ENCODE measurements around the gene PDLIM7.

The PDLIM7 gene

DNA sequence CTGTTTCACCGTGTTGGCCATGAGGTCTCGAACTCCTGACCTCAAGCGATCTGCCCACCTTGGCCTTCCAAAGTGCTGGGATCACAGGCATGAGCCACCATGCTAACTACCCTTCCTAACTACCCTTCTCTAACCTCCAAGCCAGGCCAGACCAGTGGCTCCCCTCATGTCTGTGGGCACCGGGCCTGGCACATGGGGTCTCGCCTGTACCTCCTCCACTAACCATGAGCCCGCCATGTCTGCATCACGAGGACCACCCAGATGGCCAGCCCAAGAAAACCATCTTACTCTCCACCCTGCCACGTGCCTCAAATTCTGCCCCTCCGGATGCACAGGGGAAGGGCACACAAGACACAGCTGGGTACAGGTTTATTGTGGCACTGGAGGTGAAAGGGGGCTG, 14.4 kb downstream of the PDLIM7 start:
- Mint-ChIP-seq H3K4me1 (peaks cover 24% of the 10 kb centered on the region), H3K36me3 (ENCODE audit: low read depth) (peaks cover 11% of the 10 kb centered on the region), H3K27me3 (no peaks in the 10 kb centered on the region), H3K4me3 (no peak overlapping the region), H3K27ac (no peak overlapping the region), H3K9me3 (no peaks in the 10 kb centered on the region)
- ATAC-seq (no peak), DNase-seq (no peak)

DNA sequence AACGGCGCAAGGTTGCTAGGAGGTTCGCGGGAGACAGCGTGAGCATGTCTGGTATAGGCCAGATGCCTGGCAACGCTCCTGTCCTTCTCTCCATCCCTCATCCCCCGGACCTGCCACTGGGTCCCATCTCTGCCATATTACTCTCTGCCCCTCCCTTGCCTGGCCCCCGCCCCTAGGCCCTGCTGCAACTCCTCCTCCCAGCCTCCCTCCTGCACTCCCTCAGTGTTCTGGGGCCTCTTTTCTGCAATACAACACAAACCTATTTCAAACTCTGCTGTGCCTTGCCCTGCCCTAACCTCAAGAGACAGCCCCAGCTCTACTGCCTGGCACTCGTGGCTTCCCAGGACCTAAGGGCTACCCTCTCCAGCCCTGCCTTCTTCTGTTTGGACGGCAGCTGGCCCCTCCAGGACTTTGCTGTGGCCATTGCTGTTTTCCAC, 15.0 kb downstream of the PDLIM7 start:
- Mint-ChIP-seq H3K4me1 (peaks cover 29% of the 10 kb centered on the region), H3K36me3 (ENCODE audit: low read depth) (peaks cover 10% of the 10 kb centered on the region), H3K27ac (no peak overlapping the region), H3K4me3 (no peak overlapping the region), H3K27me3 (no peaks in the 10 kb centered on the region), H3K9me3 (no peaks in the 10 kb centered on the region)
- DNase-seq (no peak), ATAC-seq (no peak)

GRCh38 chr5:177479774-177480173, 17.6 kb downstream of the PDLIM7 start:
- no peaks in the 10 kb centered on the region for H3K9me3 Mint-ChIP-seq
- ATAC-seq (no peak), DNase-seq (no peak)
- H3K36me3 Mint-ChIP-seq (ENCODE audit: low read depth): peaks cover 2% of the 10 kb centered on the region
- no peak overlapping the region for H3K4me3 Mint-ChIP-seq
- H3K27me3 Mint-ChIP-seq: no peaks in the 10 kb centered on the region
- H3K27ac Mint-ChIP-seq: peak overlapping the region; percentile 98
- peaks cover 50% of the 10 kb centered on the region for H3K4me1 Mint-ChIP-seq

- Mint-ChIP-seq H3K36me3 (ENCODE audit: low read depth) (no peaks in the 10 kb centered on the region), H3K4me3 (peak overlapping the region; percentile 22), H3K27ac (peak overlapping the region; percentile 98), H3K4me1 (peaks cover 58% of the 10 kb centered on the region), H3K9me3 (no peaks in the 10 kb centered on the region), H3K27me3 (peaks cover 3% of the 10 kb centered on the region)
- peak; percentile 71 for DNase-seq
- ATAC-seq: peak; percentile 79
These were observed 18.4 kb downstream of the PDLIM7 start for GRCh38 chr5:177478711-177479646.

- no peak for ATAC-seq
- Mint-ChIP-seq H3K4me1 (peaks cover 59% of the 10 kb centered on the region), H3K27ac (peak overlapping the region; percentile 73)
These were observed 19.5 kb downstream of the PDLIM7 start for GRCh38 chr5:177477701-177478477.

GRCh38 chr5:177476531-177477233, 20.7 kb downstream of the PDLIM7 start:
- peak overlapping the region; percentile 68 for H3K27ac Mint-ChIP-seq
- no peak for DNase-seq
- H3K27me3 Mint-ChIP-seq: peaks cover 5% of the 10 kb centered on the region
- H3K4me1 Mint-ChIP-seq: peaks cover 64% of the 10 kb centered on the region
- H3K4me3 Mint-ChIP-seq: no peak overlapping the region
- H3K9me3 Mint-ChIP-seq: no peaks in the 10 kb centered on the region
- peaks cover under 1% of the 10 kb centered on the region for H3K36me3 Mint-ChIP-seq (ENCODE audit: low read depth)
- no peak for ATAC-seq

More at GRCh38 chr5:177477701-177478477, 19.5 kb downstream of the PDLIM7 start:
- DNase-seq: no peak
- no peaks in the 10 kb centered on the region for H3K9me3 Mint-ChIP-seq
- peaks cover 5% of the 10 kb centered on the region for H3K27me3 Mint-ChIP-seq
- no peak overlapping the region for H3K4me3 Mint-ChIP-seq
- H3K36me3 Mint-ChIP-seq (ENCODE audit: low read depth): no peaks in the 10 kb centered on the region

GRCh38 chr5:177475563-177476427, 21.6 kb downstream of the PDLIM7 start:
- H3K27me3 Mint-ChIP-seq: peaks cover 5% of the 10 kb centered on the region
- peaks cover 3% of the 10 kb centered on the region for H3K36me3 Mint-ChIP-seq (ENCODE audit: low read depth)
- no peaks in the 10 kb centered on the region for H3K9me3 Mint-ChIP-seq
- H3K4me1 Mint-ChIP-seq: peaks cover 72% of the 10 kb centered on the region
- no peak for DNase-seq
- peak; percentile 27 for ATAC-seq
- no peak overlapping the region for H3K4me3 Mint-ChIP-seq
- peak overlapping the region; percentile 77 for H3K27ac Mint-ChIP-seq

GRCh38 chr5:177474846-177475562, 22.4 kb downstream of the PDLIM7 start:
- Mint-ChIP-seq H3K4me3 (no peak overlapping the region), H3K9me3 (no peaks in the 10 kb centered on the region), H3K27ac (peak overlapping the region; percentile 77), H3K27me3 (peaks cover 5% of the 10 kb centered on the region), H3K36me3 (ENCODE audit: low read depth) (peaks cover 5% of the 10 kb centered on the region), H3K4me1 (peaks cover 76% of the 10 kb centered on the region)
- ATAC-seq (no peak), DNase-seq (no peak)

DNA sequence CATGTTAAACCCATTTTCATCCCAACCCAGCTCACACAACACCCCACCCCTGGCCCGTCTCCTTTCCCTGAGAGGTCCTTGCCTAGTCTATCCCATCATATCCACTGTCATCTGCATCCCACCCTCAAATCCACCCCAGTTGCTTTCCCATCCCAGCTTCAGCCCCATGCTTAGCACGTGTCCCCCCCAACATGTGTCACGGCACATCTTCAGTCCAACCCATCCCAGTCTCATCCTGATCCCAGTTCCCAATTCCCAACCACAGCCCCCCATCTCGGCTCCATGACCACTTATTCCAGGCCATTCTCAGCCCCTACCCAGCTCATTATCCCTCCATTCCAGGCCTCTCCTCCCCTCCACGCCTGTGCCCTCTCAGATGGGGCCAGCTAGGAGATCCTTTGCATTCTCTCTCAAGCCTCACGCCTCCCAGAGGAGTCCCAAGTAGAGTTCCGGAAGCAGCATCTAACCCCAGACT, 23.4 kb downstream of the PDLIM7 start:
- H3K36me3 Mint-ChIP-seq (ENCODE audit: low read depth): peaks cover 5% of the 10 kb centered on the region
- ATAC-seq (no peak), DNase-seq (no peak)
- H3K27ac Mint-ChIP-seq: peak overlapping the region; percentile 65
- peak overlapping the region; percentile 74 for H3K4me3 Mint-ChIP-seq
- no peaks in the 10 kb centered on the region for H3K9me3 Mint-ChIP-seq
- peaks cover 5% of the 10 kb centered on the region for H3K27me3 Mint-ChIP-seq
- peaks cover 66% of the 10 kb centered on the region for H3K4me1 Mint-ChIP-seq

DNA sequence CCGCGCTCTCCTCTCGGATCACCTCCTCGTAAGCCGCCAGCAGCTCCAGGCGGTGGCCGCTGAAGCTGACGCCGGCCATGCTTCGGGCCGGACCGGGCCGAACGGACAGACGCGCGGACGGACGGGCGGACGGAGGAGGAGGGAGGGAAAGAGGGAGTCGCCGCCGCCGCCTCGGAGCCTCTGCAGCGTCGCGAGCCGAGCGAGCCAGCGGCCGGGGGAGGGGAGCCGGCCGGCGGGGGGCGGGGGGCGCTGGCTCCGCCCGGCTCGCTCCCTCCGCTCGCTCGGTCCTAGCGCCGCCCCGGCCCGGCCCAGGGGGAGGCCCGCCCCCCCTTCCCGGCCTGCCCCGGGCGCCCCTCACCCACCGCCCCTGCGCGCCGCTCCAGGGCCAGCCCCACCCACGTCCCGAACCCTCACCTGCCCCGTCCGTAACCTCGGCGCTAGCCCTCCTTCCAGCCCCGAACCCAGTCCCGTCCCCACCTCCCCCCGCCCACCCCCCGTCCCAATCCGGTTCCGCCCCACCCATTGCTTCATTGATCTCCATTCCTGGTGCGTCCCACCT, 23.9 kb downstream of the PDLIM7 start, which contains the start of gene DBN1:
TSS of gene DBN1 (minus strand) at position 192 of the 559 bp plus-strand sequence. CDS start at position 79, 113 bp downstream.
- ATAC-seq (peak; percentile 16), DNase-seq (peak; percentile 52)
- H3K9me3 Mint-ChIP-seq: no peaks in the 10 kb centered on the region

DNA sequence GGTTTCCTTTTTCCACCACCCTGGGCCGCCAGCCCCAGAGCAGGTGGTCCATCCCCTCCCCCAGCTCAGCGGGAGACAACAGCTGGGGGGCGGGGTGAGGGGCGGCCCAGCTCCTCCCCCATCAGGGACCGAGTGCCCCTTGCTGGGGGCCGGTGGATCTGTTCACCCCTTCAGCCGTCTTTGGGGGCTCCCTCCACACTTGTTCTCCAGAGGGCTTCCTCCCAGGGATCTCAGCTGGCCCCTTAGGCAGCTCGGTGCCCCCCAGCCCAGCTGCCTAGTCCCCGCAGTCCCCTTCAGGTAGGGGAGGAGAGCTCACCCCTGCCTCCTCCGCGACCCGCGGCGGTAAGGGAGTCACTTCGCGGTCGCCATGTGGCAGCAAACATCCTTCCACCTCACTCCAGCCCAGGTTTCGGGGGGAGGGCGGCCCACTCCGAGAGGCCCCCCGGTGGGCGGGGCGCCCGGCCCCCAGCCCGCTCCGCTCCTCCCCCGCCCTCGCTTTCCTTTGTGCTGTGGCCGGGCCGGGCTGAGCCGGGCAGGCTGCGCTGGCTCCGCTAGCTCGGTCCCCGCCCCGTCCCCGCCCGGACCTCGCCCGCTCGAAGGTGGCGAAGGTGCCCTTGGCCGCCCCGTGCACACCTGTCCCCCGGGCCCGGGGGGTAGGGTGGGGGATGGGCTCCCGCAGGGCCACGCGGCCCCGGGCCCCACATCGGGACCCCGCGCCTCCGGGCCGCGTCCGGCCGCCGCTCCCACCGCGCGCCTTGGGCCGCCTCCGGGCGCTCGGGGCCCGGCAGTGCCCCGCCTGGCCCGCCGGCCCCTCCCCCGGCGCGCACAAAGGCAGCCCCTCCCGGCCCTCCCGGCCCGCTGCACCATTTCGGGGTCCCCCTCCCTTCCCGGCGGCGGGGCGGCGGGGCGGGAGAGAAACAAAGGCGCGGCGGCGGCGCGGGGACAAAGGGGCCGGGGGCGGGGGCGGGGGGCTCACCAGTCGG, 24.7 kb downstream of the PDLIM7 start:
- H3K36me3 Mint-ChIP-seq (ENCODE audit: low read depth): peaks cover 9% of the 10 kb centered on the region
- peaks cover 5% of the 10 kb centered on the region for H3K27me3 Mint-ChIP-seq
- H3K4me3 Mint-ChIP-seq: peak overlapping the region; percentile 81
- peak; percentile 87 for DNase-seq
- H3K9me3 Mint-ChIP-seq: no peaks in the 10 kb centered on the region
- H3K27ac Mint-ChIP-seq: peak overlapping the region; percentile 72
- peak; percentile 55 for ATAC-seq
- H3K4me1 Mint-ChIP-seq: peaks cover 56% of the 10 kb centered on the region

More for the DNA sequence above, 23.9 kb downstream of the PDLIM7 start, which contains the start of gene DBN1:
- Mint-ChIP-seq H3K4me3 (peak within 1 kb of the TSS; percentile 81), H3K4me1 (peaks cover 63% of the 10 kb centered on the region), H3K36me3 (ENCODE audit: low read depth) (peaks cover 5% of the 10 kb centered on the region), H3K27me3 (peaks cover 5% of the 10 kb centered on the region), H3K27ac (peak within 1 kb of the TSS; percentile 72)
